Hepatocyte (in vitro differentiated cells): Measurements from ENCODE around the gene DUSP16. TPM values are rescaled to one million over a fixed set of nuclear protein-coding genes. Genes with fewer than 3 reads are reported as not detected.
"Not testable (repeated sequence)": the region's sequence is repeated elsewhere in the genome, so short reads cannot be mapped to it uniquely, and the experiment has no call there.

Source experiments
- DNase-seq: peaks from one replicate; pipeline ENCODE4 v3.0.0-alpha.2; 2016; ENCODE audit warnings: low spot score
- H2AFZ ChIP-seq: fragments of 200-600 bp; sonication (generic); 2 replicates; pipeline ENCODE4 v1.6.0; 2016; ENCODE audit warnings: antibody characterized with exemption, mild to moderate bottlenecking
- H3K27ac ChIP-seq: fragments of 200-600 bp; sonication (generic); 2 replicates; pipeline ENCODE4 v1.5.1; 2016; ENCODE audit warnings: mild to moderate bottlenecking
- H3K27me3 ChIP-seq: fragments of 200-600 bp; sonication (generic); 2 replicates; pipeline ENCODE4 v1.6.1; 2016
- H3K36me3 ChIP-seq: fragments of 200-600 bp; sonication (generic); replicated peaks from 2 replicates; pipeline ENCODE4 v1.5.1; 2016; ENCODE audit warnings: low read depth; ENCODE audit not compliant: insufficient read depth
- H3K4me1 ChIP-seq: fragments of 200-600 bp; sonication (generic); 2 replicates; pipeline ENCODE4 v1.5.1; 2016; ENCODE audit warnings: mild to moderate bottlenecking, moderate library complexity; ENCODE audit not compliant: insufficient read depth
- H3K4me2 ChIP-seq: fragments of 200-600 bp; sonication (generic); 2 replicates; pipeline ENCODE4 v1.6.0; 2016
- H3K4me3 ChIP-seq: fragments of 200-600 bp; sonication (generic); 2 replicates; pipeline ENCODE4 v1.5.1; 2016; ENCODE audit warnings: mild to moderate bottlenecking
- H3K79me2 ChIP-seq: fragments of 200-600 bp; sonication (generic); 2 replicates; pipeline ENCODE4 v1.6.0; 2017; ENCODE audit warnings: mild to moderate bottlenecking
- H3K9me2 ChIP-seq: fragments of 200-600 bp; sonication (generic); replicated peaks from 2 replicates; pipeline ENCODE4 v1.6.0; 2017; ENCODE audit warnings: mild to moderate bottlenecking; ENCODE audit not compliant: insufficient read depth
- H3K9me3 ChIP-seq: fragments of 200-600 bp; sonication (generic); 2 replicates; pipeline ENCODE4 v1.5.1; 2016; ENCODE audit warnings: low read depth, mild to moderate bottlenecking
- H4K20me1 ChIP-seq: fragments of 200-600 bp; sonication (generic); 2 replicates; pipeline ENCODE4 v1.6.0; 2016; ENCODE audit warnings: mild to moderate bottlenecking; ENCODE audit not compliant: insufficient read depth, poor library complexity, severe bottlenecking
- EZH2 ChIP-seq: fragments of 200-600 bp; sonication (generic); IDR thresholded peaks from 2 replicates; pipeline ENCODE4 v1.6.1; 2016; ENCODE audit warnings: antibody characterized with exemption, mild to moderate bottlenecking, borderline replicate concordance
- EZH2phosphoT487 ChIP-seq: fragments of 200-600 bp; sonication (generic); IDR thresholded peaks from one replicate; pipeline ENCODE4 v1.6.1; 2018; ENCODE audit warnings: antibody characterized with exemption, mild to moderate bottlenecking, low read depth, moderate library complexity; ENCODE audit not compliant: unreplicated experiment, severe bottlenecking
- WGBS: methylation state at CpG from one replicate; pipeline ENCODE4 v1.1.6; 2016; ENCODE audit warnings: low lambda C conversion rate; ENCODE audit errors: missing lambda C conversion rate; 5-methylcytosine and 5-hydroxymethylcytosine counted together
- polyA plus RNA-seq: library from polyadenylated mRNA; unstranded; fragments of >200 nt; fragmentation: Nextera tagmentation; extraction: Ambion mirVana; gene quantifications from 2 replicates; pipeline ENCODE4 v1.2.1, GENCODE V29; 2016
- total RNA-seq: library from RNA; depleted of rRNA; stranded (reverse); fragments of >200 nt; gene quantifications from 2 replicates; pipeline ENCODE4 v1.2.3, GENCODE V29; 2014
- TF ChIP-seq, protein P1 (sequence below): fragments of 200-600 bp; sonication (generic); IDR thresholded peaks from 2 replicates; pipeline ENCODE4 v1.5.1; 2016; ENCODE audit warnings: antibody characterized with exemption, mild to moderate bottlenecking; ENCODE audit not compliant: poor library complexity

The DUSP16 gene
- total and polyA plus RNA-seq, 2 experiments from 2014 or later = 13.4 to 74.1 TPM

DNA sequence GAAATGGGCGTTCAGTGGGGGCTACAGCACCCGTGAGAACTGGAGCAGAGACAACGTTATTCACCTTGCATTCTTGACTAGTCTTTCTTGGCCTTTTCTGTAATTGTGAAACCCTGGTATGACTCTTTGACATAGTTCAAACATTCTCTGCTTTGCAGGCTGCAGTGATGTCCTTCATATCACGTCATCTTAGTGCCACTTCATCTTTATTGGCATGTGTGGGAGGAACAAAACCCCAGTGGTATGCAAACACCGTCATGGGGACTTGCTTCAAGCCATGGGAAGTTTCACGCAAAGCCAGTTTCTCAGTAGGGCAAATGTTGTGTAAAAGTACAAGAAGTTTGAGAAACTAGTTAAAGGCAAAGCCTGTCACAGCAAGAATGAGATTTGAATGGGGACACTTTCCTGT, 20.2 kb upstream of the DUSP16 start:
- Histone ChIP-seq H4K20me1 (no peaks in the 10 kb centered on the region), H3K27ac (peak overlapping the region; percentile 78), H3K4me3 (no peak overlapping the region), H3K9me2 (no peaks in the 10 kb centered on the region), H3K4me1 (no peaks in the 10 kb centered on the region), H3K36me3 (no peaks in the 10 kb centered on the region), H3K9me3 (no peaks in the 10 kb centered on the region), H3K4me2 (no peak overlapping the region), H2AFZ (no peak overlapping the region), H3K27me3 (no peaks in the 10 kb centered on the region), H3K79me2 (no peaks in the 10 kb centered on the region)
- peak; percentile 58 for DNase-seq
- TF ChIP-seq, protein P1, sequence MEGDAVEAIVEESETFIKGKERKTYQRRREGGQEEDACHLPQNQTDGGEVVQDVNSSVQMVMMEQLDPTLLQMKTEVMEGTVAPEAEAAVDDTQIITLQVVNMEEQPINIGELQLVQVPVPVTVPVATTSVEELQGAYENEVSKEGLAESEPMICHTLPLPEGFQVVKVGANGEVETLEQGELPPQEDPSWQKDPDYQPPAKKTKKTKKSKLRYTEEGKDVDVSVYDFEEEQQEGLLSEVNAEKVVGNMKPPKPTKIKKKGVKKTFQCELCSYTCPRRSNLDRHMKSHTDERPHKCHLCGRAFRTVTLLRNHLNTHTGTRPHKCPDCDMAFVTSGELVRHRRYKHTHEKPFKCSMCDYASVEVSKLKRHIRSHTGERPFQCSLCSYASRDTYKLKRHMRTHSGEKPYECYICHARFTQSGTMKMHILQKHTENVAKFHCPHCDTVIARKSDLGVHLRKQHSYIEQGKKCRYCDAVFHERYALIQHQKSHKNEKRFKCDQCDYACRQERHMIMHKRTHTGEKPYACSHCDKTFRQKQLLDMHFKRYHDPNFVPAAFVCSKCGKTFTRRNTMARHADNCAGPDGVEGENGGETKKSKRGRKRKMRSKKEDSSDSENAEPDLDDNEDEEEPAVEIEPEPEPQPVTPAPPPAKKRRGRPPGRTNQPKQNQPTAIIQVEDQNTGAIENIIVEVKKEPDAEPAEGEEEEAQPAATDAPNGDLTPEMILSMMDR = no peak
- TF ChIP-seq EZH2phosphoT487 (no peak), EZH2 (no peak)
- 64% methylated on average over 6 of the region's 6 CpGs for WGBS

DNA sequence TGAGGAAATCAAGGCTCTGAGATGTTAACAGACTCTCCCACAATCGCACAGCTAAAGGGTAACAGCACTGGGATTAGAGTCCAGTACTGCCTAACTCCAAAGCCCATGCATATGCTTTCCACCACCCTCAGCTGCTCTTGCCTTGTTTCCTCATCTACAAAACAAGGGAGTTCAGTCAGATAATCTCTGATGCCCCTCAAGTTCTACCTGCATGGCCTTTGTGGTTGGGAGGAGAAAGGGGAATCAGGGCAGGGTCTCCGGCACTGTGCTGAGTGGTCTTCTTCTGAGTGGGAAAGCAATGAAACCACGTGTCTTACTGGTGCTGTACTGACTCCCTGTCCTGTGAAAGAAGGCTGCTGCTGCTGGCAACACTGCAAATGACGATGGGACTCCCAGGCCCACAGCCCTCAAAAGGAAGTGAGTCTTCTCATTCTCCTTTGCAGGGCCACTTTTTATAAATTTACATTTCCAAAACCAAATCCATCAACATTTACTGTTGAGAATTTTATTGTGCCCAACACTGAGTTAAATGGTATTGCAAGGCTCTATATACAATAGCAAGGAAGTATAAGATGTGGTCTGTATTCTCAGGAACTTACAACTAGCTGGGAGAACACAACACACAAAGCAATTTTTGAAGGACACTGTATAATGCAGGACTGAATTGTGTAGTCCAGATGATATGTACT, 19.7 kb upstream of the DUSP16 start:
- Histone ChIP-seq H3K27ac (peak overlapping the region; percentile 21), H3K4me2 (no peak overlapping the region), H3K27me3 (no peaks in the 10 kb centered on the region), H3K9me3 (no peaks in the 10 kb centered on the region), H3K36me3 (no peaks in the 10 kb centered on the region), H3K4me1 (no peaks in the 10 kb centered on the region), H3K79me2 (no peaks in the 10 kb centered on the region), H3K4me3 (no peak overlapping the region), H2AFZ (no peak overlapping the region), H4K20me1 (no peaks in the 10 kb centered on the region), H3K9me2 (no peaks in the 10 kb centered on the region)
- no peak for DNase-seq
- no peak for TF ChIP-seq EZH2phosphoT487
- TF ChIP-seq, protein P1 = no peak
- TF ChIP-seq EZH2 = no peak
- 88% methylated on average over 4 of the region's 4 CpGs for WGBS

DNA sequence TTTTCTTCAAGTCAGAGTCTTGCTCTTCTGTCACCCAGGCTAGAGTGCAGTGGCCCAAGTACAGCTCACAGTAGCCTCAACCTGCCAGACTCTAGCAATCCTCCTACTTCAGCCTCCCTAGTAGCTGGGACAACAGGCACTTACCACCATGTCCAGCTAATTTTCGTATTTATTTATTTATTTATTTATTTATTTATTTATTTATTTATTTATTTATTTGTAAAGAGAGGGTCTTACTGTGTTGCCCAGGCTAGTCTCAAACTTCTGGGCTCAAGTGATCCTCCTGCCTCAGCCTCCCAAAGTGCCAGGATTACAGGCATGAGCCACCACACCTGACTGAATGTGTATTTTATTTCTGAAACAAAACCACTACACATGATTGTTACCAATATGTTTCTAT, 18.1 kb upstream of the DUSP16 start:
- not testable (repeated sequence) for DNase-seq, H3K36me3 ChIP-seq, H3K4me3 ChIP-seq, H3K4me2 ChIP-seq, H3K9me2 ChIP-seq, H3K9me3 ChIP-seq, H2AFZ ChIP-seq, H4K20me1 ChIP-seq, H3K27me3 ChIP-seq, H3K4me1 ChIP-seq, H3K79me2 ChIP-seq, H3K27ac ChIP-seq
- WGBS = 92% methylated on average over 1 of the region's 1 CpG

DNA sequence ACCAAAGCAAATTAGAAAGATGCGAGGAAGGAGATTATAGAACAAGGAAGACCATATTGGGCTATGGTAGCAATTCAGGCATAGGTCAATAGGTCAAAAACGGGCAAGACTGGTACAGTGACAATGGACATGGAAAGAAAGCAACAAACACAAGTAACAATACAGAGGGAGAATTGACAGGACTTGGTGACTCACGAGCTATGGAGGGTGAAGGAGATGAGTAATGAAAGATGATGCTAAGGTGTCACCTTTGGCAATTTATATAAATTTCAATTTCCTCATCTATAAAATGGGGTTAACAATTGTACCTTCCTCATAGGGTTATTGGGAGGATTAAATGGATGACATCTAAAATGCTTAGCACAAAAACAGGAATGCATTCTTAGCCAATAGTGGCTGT, 15.1 kb upstream of the DUSP16 start:
- H3K4me3 ChIP-seq = no peak overlapping the region
- DNase-seq = no peak
- WGBS = 88% methylated on average over 3 of the region's 3 CpGs

More for the DNA sequence above, 15.1 kb upstream of the DUSP16 start:
- Histone ChIP-seq H4K20me1 (no peaks in the 10 kb centered on the region), H3K9me2 (no peaks in the 10 kb centered on the region), H3K36me3 (no peaks in the 10 kb centered on the region), H3K79me2 (no peaks in the 10 kb centered on the region), H3K4me1 (no peaks in the 10 kb centered on the region), H3K4me2 (no peak overlapping the region), H3K9me3 (no peaks in the 10 kb centered on the region), H3K27me3 (no peaks in the 10 kb centered on the region), H2AFZ (no peak overlapping the region), H3K27ac (no peak overlapping the region)
- no peak for TF ChIP-seq EZH2
